Neural cell (in vitro differentiated cells): ENCODE data around the gene RMI2.

Experiments
- EP300 ChIP-seq: fragments of 450-650 bp; conservative IDR thresholded peaks from 2 replicates; pipeline ENCODE4 v1.6.1; 2014; ENCODE audit warnings: antibody characterized with exemption, mild to moderate bottlenecking, moderate library complexity; ENCODE audit not compliant: poor library complexity, severe bottlenecking
- EZH2 ChIP-seq: fragments of 200-600, 300-800 bp; shearing (Covaris generic), sonication (generic); IDR thresholded peaks from 2 replicates; pipeline ENCODE4 v1.6.1; 2014; ENCODE audit warnings: antibody characterized with exemption, low read length, borderline replicate concordance, mild to moderate bottlenecking; ENCODE audit not compliant: insufficient read depth, poor library complexity, severe bottlenecking
- POLR2AphosphoS5 ChIP-seq: IDR thresholded peaks from 2 replicates; pipeline ENCODE4 v1.6.1; 2012
- RAD21 ChIP-seq: fragments of 450-650 bp; conservative IDR thresholded peaks from 2 replicates; pipeline ENCODE4 v1.6.1; 2014; ENCODE audit warnings: antibody characterized with exemption, mild to moderate bottlenecking, moderate library complexity
- SMC3 ChIP-seq: fragments of 450-650 bp; conservative IDR thresholded peaks from 2 replicates; pipeline ENCODE4 v1.6.1; 2014; ENCODE audit warnings: antibody characterized with exemption, mild to moderate bottlenecking, moderate library complexity; ENCODE audit not compliant: poor library complexity
- TAF1 ChIP-seq: IDR thresholded peaks from 2 replicates; pipeline ENCODE4 v1.6.1; 2012; ENCODE audit warnings: low read depth
- TF ChIP-seq, protein P1 (sequence below): fragments of 450-650 bp; IDR thresholded peaks from 2 replicates; pipeline ENCODE4 v1.5.1; 2014; ENCODE audit warnings: antibody characterized with exemption, mild to moderate bottlenecking, moderate library complexity; ENCODE audit not compliant: poor library complexity, severe bottlenecking
- TF ChIP-seq, protein P2 (sequence below): IDR thresholded peaks from 2 replicates; pipeline ENCODE4 v1.6.1; 2012; ENCODE audit warnings: borderline replicate concordance

DNA sequence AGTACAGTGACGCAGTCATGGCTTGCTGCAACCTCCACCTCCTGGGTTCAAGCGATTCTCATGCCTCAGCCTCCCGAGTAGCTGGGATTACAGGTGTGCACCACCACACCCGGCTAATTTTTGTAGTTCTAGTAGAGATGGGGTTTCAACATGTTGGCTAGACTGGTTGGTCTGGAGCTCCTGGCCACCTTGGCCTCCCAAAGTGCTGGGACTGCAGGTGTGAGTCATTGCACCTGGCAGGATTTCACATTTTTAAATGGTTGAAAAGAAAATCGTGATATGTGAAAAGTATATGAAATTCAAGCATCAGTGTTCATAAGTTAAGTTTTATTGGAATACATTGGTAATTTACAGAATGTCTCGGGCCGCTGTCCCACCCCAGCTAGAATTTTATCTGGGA is 2.6 kb downstream of the RMI2 start:
- TF ChIP-seq POLR2AphosphoS5 = no peak
- TF ChIP-seq, protein P1, sequence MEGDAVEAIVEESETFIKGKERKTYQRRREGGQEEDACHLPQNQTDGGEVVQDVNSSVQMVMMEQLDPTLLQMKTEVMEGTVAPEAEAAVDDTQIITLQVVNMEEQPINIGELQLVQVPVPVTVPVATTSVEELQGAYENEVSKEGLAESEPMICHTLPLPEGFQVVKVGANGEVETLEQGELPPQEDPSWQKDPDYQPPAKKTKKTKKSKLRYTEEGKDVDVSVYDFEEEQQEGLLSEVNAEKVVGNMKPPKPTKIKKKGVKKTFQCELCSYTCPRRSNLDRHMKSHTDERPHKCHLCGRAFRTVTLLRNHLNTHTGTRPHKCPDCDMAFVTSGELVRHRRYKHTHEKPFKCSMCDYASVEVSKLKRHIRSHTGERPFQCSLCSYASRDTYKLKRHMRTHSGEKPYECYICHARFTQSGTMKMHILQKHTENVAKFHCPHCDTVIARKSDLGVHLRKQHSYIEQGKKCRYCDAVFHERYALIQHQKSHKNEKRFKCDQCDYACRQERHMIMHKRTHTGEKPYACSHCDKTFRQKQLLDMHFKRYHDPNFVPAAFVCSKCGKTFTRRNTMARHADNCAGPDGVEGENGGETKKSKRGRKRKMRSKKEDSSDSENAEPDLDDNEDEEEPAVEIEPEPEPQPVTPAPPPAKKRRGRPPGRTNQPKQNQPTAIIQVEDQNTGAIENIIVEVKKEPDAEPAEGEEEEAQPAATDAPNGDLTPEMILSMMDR = no peak
- no peak for TF ChIP-seq TAF1
- no peak for TF ChIP-seq EZH2
- TF ChIP-seq EP300 = no peak
- TF ChIP-seq RAD21 = no peak
- no peak for TF ChIP-seq SMC3
- TF ChIP-seq, protein P2, sequence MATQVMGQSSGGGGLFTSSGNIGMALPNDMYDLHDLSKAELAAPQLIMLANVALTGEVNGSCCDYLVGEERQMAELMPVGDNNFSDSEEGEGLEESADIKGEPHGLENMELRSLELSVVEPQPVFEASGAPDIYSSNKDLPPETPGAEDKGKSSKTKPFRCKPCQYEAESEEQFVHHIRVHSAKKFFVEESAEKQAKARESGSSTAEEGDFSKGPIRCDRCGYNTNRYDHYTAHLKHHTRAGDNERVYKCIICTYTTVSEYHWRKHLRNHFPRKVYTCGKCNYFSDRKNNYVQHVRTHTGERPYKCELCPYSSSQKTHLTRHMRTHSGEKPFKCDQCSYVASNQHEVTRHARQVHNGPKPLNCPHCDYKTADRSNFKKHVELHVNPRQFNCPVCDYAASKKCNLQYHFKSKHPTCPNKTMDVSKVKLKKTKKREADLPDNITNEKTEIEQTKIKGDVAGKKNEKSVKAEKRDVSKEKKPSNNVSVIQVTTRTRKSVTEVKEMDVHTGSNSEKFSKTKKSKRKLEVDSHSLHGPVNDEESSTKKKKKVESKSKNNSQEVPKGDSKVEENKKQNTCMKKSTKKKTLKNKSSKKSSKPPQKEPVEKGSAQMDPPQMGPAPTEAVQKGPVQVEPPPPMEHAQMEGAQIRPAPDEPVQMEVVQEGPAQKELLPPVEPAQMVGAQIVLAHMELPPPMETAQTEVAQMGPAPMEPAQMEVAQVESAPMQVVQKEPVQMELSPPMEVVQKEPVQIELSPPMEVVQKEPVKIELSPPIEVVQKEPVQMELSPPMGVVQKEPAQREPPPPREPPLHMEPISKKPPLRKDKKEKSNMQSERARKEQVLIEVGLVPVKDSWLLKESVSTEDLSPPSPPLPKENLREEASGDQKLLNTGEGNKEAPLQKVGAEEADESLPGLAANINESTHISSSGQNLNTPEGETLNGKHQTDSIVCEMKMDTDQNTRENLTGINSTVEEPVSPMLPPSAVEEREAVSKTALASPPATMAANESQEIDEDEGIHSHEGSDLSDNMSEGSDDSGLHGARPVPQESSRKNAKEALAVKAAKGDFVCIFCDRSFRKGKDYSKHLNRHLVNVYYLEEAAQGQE = no peak
